Progenitor cell of endocrine pancreas (in vitro differentiated cells): Measurements from ENCODE around the gene PRKCZ. TPM values are rescaled to one million over a fixed set of nuclear protein-coding genes. Genes with fewer than 3 reads are reported as not detected.

Experiments
- DNase-seq: peaks from one replicate; pipeline ENCODE4 v3.0.0; 2021; ENCODE audit warnings: low spot score; ENCODE audit not compliant: unreplicated experiment
- H3K27ac Mint-ChIP-seq: 2 replicates; pipeline ENCODE4 v1.8.0; 2021; ENCODE audit warnings: mild to moderate bottlenecking, moderate library complexity, mixed read lengths
- H3K27me3 Mint-ChIP-seq: 2 replicates; pipeline ENCODE4 v1.8.0; 2021; ENCODE audit warnings: mixed read lengths
- H3K36me3 Mint-ChIP-seq: 2 replicates; pipeline ENCODE4 v1.8.0; 2022; ENCODE audit warnings: mixed read lengths; ENCODE audit not compliant: insufficient read depth
- H3K4me1 Mint-ChIP-seq: 2 replicates; pipeline ENCODE4 v1.8.0; 2021; ENCODE audit warnings: low read depth, mixed read lengths
- H3K4me3 Mint-ChIP-seq: 2 replicates; pipeline ENCODE4 v1.8.0; 2021; ENCODE audit warnings: low read depth, mild to moderate bottlenecking, moderate library complexity, mixed read lengths
- H3K9me3 Mint-ChIP-seq: 2 replicates; pipeline ENCODE4 v1.8.0; 2021; ENCODE audit warnings: low read depth, mixed read lengths
- CTCF ChIP-seq: fragments of 200-600 bp; sonication (generic); IDR thresholded peaks from one replicate; pipeline ENCODE4 v1.5.0; 2021; ENCODE audit warnings: antibody characterized with exemption, mild to moderate bottlenecking; ENCODE audit not compliant: unreplicated experiment
- total RNA-seq: library from RNA; stranded (reverse); gene quantifications from 2 replicates; pipeline ENCODE4 v1.2.1, GENCODE V29; 2021

Gene PRKCZ
- total RNA-seq, 1 donor from 2014 or later: 71.5 TPM

GRCh38 chr1:2050793-2051682 lies 827 bp downstream of the PRKCZ start:
- Mint-ChIP-seq H3K36me3 (peaks cover 4% of the 10 kb centered on the region), H3K4me3 (peak overlapping the region; percentile 77), H3K9me3 (no peaks in the 10 kb centered on the region), H3K27ac (peak overlapping the region; percentile 69), H3K27me3 (no peaks in the 10 kb centered on the region), H3K4me1 (peaks cover 9% of the 10 kb centered on the region)
- TF ChIP-seq CTCF: no peak
- peak; percentile 38 for DNase-seq

- no peaks in the 10 kb centered on the region for H3K9me3 Mint-ChIP-seq
- peaks cover 9% of the 10 kb centered on the region for H3K4me1 Mint-ChIP-seq
- no peak for TF ChIP-seq CTCF
- H3K4me3 Mint-ChIP-seq: peak overlapping the region; percentile 77
- H3K27ac Mint-ChIP-seq: no peak overlapping the region
- peaks cover 4% of the 10 kb centered on the region for H3K36me3 Mint-ChIP-seq
- H3K27me3 Mint-ChIP-seq: no peaks in the 10 kb centered on the region
- no peak for DNase-seq
Measured at GRCh38 chr1:2052054-2052679, 2.0 kb downstream of the PRKCZ start.

GRCh38 chr1:2052756-2053155 lies 2.5 kb downstream of the PRKCZ start:
- DNase-seq: no peak
- Mint-ChIP-seq H3K4me1 (peaks cover 9% of the 10 kb centered on the region), H3K36me3 (peaks cover 4% of the 10 kb centered on the region), H3K9me3 (no peaks in the 10 kb centered on the region), H3K27me3 (no peaks in the 10 kb centered on the region), H3K4me3 (peak overlapping the region; percentile 59), H3K27ac (no peak overlapping the region)
- no peak for TF ChIP-seq CTCF

- TF ChIP-seq CTCF: no peak
- DNase-seq: no peak
- no peaks in the 10 kb centered on the region for H3K9me3 Mint-ChIP-seq
- H3K36me3 Mint-ChIP-seq: peaks cover 4% of the 10 kb centered on the region
- no peaks in the 10 kb centered on the region for H3K27me3 Mint-ChIP-seq
- H3K27ac Mint-ChIP-seq: no peak overlapping the region
- peaks cover 9% of the 10 kb centered on the region for H3K4me1 Mint-ChIP-seq
- peak overlapping the region; percentile 36 for H3K4me3 Mint-ChIP-seq
Measured at GRCh38 chr1:2053217-2053616, 3.0 kb downstream of the PRKCZ start.

- H3K27me3 Mint-ChIP-seq: no peaks in the 10 kb centered on the region
- peaks cover 9% of the 10 kb centered on the region for H3K4me1 Mint-ChIP-seq
- H3K9me3 Mint-ChIP-seq: no peaks in the 10 kb centered on the region
- no peak for DNase-seq
- no peak for TF ChIP-seq CTCF
- H3K36me3 Mint-ChIP-seq: peaks cover 4% of the 10 kb centered on the region
- peak overlapping the region; percentile 23 for H3K4me3 Mint-ChIP-seq
- peak overlapping the region; percentile 74 for H3K27ac Mint-ChIP-seq
Measured at GRCh38 chr1:2053784-2054376, 3.7 kb downstream of the PRKCZ start.
